ENCODE measurements around the gene SURF1. TPM values are rescaled to one million over a fixed set of nuclear protein-coding genes. Genes with fewer than 3 reads are reported as not detected.

SURF1 gene
- total RNA-seq, 1 experiment from 2014 or later, result 71.7 TPM

GRCh38 chr9:133379153-133380086 lies 23.1 kb upstream of the SURF1 start:
- ATAC-seq, result no peak

More at GRCh38 chr9:133379153-133380086, 23.1 kb upstream of the SURF1 start:
- Histone ChIP-seq H3K9me2 (ENCODE audit: insufficient read depth) (no peaks in the 10 kb centered on the region), H3K79me2 (ENCODE audit: insufficient read depth, low read length) (peaks cover 15% of the 10 kb centered on the region), H4K20me1 (ENCODE audit: insufficient read depth) (no peaks in the 10 kb centered on the region), H3K36me3 (ENCODE audit: control insufficient read depth in 1 of 2, insufficient read depth in 2 of 2, low read length in 2 of 2) (no peaks in the 10 kb centered on the region), H3K4me1 (ENCODE audit: control insufficient read depth in 1 of 2, insufficient read depth in 2 of 2, low read length in 2 of 2) (peaks cover 19 to 29% of the 10 kb centered on the region in 2 experiments), H3K4me3 (replicated peaks in 1 of 2; ENCODE audit: low read depth in 1 of 2, low read length in 2 of 2) (no peak overlapping the region), H3K27ac (ENCODE audit: low read depth, low read length) (no peak overlapping the region), H2AFZ (ENCODE audit: low read depth, low read length, poor library complexity, severe bottlenecking) (no peak overlapping the region), H3K27me3 (ENCODE audit: insufficient read depth, low read length) (no peaks in the 10 kb centered on the region), H3K4me2 (ENCODE audit: low read length) (no peak overlapping the region), H3K9ac (ENCODE audit: low read length) (no peak overlapping the region), H3K9me3 (ENCODE audit: control insufficient read depth in 1 of 2, insufficient read depth in 1 of 2, low read depth in 1 of 2, low read length in 2 of 2) (peaks cover 0 to 10% of the 10 kb centered on the region in 2 experiments; a peak in 1 of 4 replicates)
- DNase-seq (ENCODE audit: low read depth, low spot score), result no peak
- ChIA-PET CTCF (interaction anchor here (1.0 kb wide), 1 partner anchor 193 kb away, joined by 3 read pairs; no protein-coding TSS in a partner anchor), POLR2A (interaction anchor here (0.6 kb wide), 1 partner anchor 80 kb away, joined by 3 read pairs; the partner anchor contains the start of gene CACFD1), RAD21 (ENCODE audit: low non-redundant PET in 1 of 2, low total read pairs in 2 of 2, uncharacterized antibody in 2 of 2, unreplicated experiment in 2 of 2) (no interaction called here)
- TF ChIP-seq SRF (IDR thresholded peaks at IDR 0.05; ENCODE audit: low read depth), result no peak
- TF ChIP-seq SIN3A (IDR thresholded peaks at IDR 0.05; ENCODE audit: low read depth), result no peak
- TF ChIP-seq SP1 (IDR thresholded peaks at IDR 0.05; ENCODE audit: low read depth), result no peak
- TF ChIP-seq FOSL1 (IDR thresholded peaks at IDR 0.05; ENCODE audit: low read depth), result no peak
- no peak for TF ChIP-seq ATF3 (IDR thresholded peaks at IDR 0.05)
- TF ChIP-seq EZH2phosphoT487 (IDR thresholded peaks at IDR 0.05; ENCODE audit: borderline replicate concordance), result no peak
- TF ChIP-seq EZH2 (IDR thresholded peaks at IDR 0.05), result no peak
- TF ChIP-seq CEBPB (IDR thresholded peaks at IDR 0.05; ENCODE audit: low read depth), result no peak
- TF ChIP-seq JUND (IDR thresholded peaks at IDR 0.05), result no peak
- TF ChIP-seq CTCF (IDR thresholded peaks at IDR 0.05 in 2 of 3, conservative IDR thresholded peaks at IDR 0.05 in 1 of 3; ENCODE audit: borderline replicate concordance in 1 of 3, insufficient read depth in 1 of 3, low read depth in 2 of 3, low read length in 2 of 3), result no peak
- TF ChIP-seq CBX3 (IDR thresholded peaks at IDR 0.05; ENCODE audit: low read depth), result no peak
- no TSS peak for BruUV-seq (replicated peaks)
- intact Hi-C loops (cut with micrococcal nuclease), result no loop called here

Data from HCT116 (cell line).